T-helper 2 cell (primary cell): Measurements from ENCODE around the gene RAB21.
"Not testable (repeated sequence)": the region's sequence is repeated elsewhere in the genome, so short reads cannot be mapped to it uniquely, and the experiment has no call there.

ENCODE experiments used
- DNase-seq, 5 experiments: peaks; one replicate each; pipeline versions ENCODE4 v3.0.0 to v3.0.0-alpha.2; 2012 to 2022

The RAB21 gene

GRCh38 chr12:71799106-71799505 lies 44.4 kb downstream of the RAB21 start:
- no peak for DNase-seq

- no peak for DNase-seq
Observed at GRCh38 chr12:71800177-71800576, 45.5 kb downstream of the RAB21 start.

GRCh38 chr12:71804505-71804904 lies 49.8 kb downstream of the RAB21 start:
- DNase-seq: no peak

- DNase-seq: no peak
Observed at GRCh38 chr12:71810921-71811320, 56.3 kb downstream of the RAB21 start.

- DNase-seq: not testable (repeated sequence)
Observed at GRCh38 chr12:71815242-71815641, 60.6 kb downstream of the RAB21 start.

- DNase-seq: not testable (repeated sequence)
Observed at GRCh38 chr12:71822088-71822487, 67.4 kb downstream of the RAB21 start.

- DNase-seq: no peak
Observed at GRCh38 chr12:71828813-71829212, 74.2 kb downstream of the RAB21 start.

GRCh38 chr12:71837356-71837755 lies 82.7 kb downstream of the RAB21 start:
- no peak for DNase-seq

GRCh38 chr12:71838231-71838630 lies 83.6 kb downstream of the RAB21 start:
- no peak for DNase-seq

- no peak for DNase-seq
Observed at GRCh38 chr12:71838676-71839075, 84.0 kb downstream of the RAB21 start.

- peak in 2 of 5 experiments; percentile 5 to 41 for DNase-seq
Observed at GRCh38 chr12:71840231-71840847, 85.7 kb downstream of the RAB21 start.

- peak in 1 of 5 experiments; percentile 40 for DNase-seq
Observed at GRCh38 chr12:71846322-71846940, 91.8 kb downstream of the RAB21 start.

GRCh38 chr12:71848212-71848611 lies 93.5 kb downstream of the RAB21 start:
- DNase-seq: no peak

GRCh38 chr12:71849109-71849851 lies 94.6 kb downstream of the RAB21 start:
- DNase-seq: no peak
